ENCODE measurements around the gene HBZ.

Gene HBZ

DNA sequence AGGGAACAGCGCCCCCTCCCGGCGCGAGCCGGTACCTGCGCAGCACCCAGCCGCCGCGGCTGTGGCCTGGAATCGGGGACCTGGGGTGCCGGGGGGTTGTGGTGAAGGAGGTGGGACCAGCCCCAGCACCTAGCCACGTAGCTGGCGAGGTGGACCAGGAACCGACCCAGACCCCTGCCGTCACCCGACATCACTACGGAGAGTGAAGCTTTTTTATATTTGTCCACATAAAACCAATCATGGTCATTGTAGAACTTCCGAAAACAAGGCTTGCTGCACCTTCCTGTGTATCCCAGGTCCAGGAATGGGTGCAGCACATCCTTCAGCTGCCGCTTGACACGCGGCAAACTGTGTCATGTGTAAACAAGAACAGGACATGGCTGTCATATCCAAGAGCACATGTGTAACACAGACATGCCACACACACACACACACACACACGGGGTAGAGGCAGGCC, 29.1 kb downstream of the HBZ start:
- POLR2A ChIA-PET, result interaction anchor here (1.6 kb wide), 1 partner anchor 10 kb away, joined by 4 read pairs; no protein-coding TSS in a partner anchor
- CTCF ChIA-PET, result interaction anchor here (0.8 to 5.5 kb wide), 18 partner anchors 9 to 180 kb away, joined by 3 to 59 read pairs (median 4); no protein-coding TSS in a partner anchor
- Histone ChIP-seq H3K36me3 (ENCODE audit: control insufficient read depth in 4 of 4, insufficient read depth in 4 of 4, low read length in 3 of 4) (peaks cover 0 to 10% (median 0%) of the 10 kb centered on the region in 4 experiments), H3K4me1 (ENCODE audit: control extremely low read depth in 1 of 4, control insufficient read depth in 4 of 4, insufficient read depth in 4 of 4, low read length in 3 of 4) (peaks cover 0 to 20% (median 15%) of the 10 kb centered on the region in 4 experiments), H3K9me3 (ENCODE audit: control extremely low read depth in 1 of 5, control insufficient read depth in 4 of 5, insufficient read depth in 2 of 5, low read depth in 1 of 5, low read length in 4 of 5) (no peaks in the 10 kb centered on the region), H3K4me3 (ENCODE audit: control insufficient read depth in 1 of 7, extremely low read depth in 1 of 7, insufficient read depth in 4 of 7, low read depth in 2 of 7, low read length in 6 of 7) (peak overlapping the region in 1 of 7 experiments; percentile 63), H3K27me3 (replicated peaks in 2 of 5; ENCODE audit: control insufficient read depth in 4 of 5, insufficient read depth in 5 of 5, low read length in 4 of 5) (peaks cover 0 to 36% (median 11%) of the 10 kb centered on the region in 5 experiments), H3K27ac (ENCODE audit: insufficient read depth in 1 of 2, low read depth in 1 of 2, low read length in 2 of 2, poor library complexity in 1 of 2, severe bottlenecking in 2 of 2) (no peak overlapping the region)
- DNase-seq, result peak in 2 of 3 donors; percentile 35 to 45
- WGBS (ENCODE audit: insufficient coverage), result 8% methylated on average over 15 of the region's 22 CpGs

DNA sequence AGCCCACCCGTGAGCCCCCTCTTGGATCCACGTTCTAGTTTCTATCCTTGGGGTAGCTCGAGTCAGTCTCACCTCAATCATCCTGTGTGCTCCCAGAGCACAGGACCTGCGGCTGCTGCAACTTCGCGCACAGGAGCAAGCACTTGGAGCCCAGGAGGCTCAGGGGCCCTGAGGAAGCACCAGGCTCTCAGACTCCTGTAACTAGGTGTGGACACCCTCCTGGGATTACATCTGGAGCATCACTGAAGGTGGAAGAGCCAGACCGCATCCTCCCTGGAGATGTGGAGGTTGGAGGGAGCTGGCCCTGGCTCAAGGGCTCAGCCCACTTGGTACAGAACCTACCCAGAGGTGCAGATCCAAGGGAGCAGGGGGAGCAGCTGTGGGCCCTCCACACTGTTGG, 30.6 kb downstream of the HBZ start:
- ChIA-PET CTCF (interaction anchor here (0.6 to 5.5 kb wide), 9 partner anchors 15 to 248 kb away, joined by 3 to 59 read pairs (median 11); no protein-coding TSS in a partner anchor), POLR2A (interaction anchor here (1.6 kb wide), 1 partner anchor 9 kb away, joined by 4 read pairs; no protein-coding TSS in a partner anchor)
- no peak for DNase-seq
- H3K4me3 ChIP-seq (ENCODE audit: control insufficient read depth in 1 of 7, extremely low read depth in 1 of 7, insufficient read depth in 4 of 7, low read depth in 2 of 7, low read length in 6 of 7), result no peak overlapping the region
- H3K4me1 ChIP-seq (ENCODE audit: control extremely low read depth in 1 of 4, control insufficient read depth in 4 of 4, insufficient read depth in 4 of 4, low read length in 3 of 4), result peaks cover 0 to 18% (median 15%) of the 10 kb centered on the region in 4 experiments
- no peak overlapping the region for H3K27ac ChIP-seq (ENCODE audit: insufficient read depth in 1 of 2, low read depth in 1 of 2, low read length in 2 of 2, poor library complexity in 1 of 2, severe bottlenecking in 2 of 2)
- WGBS (ENCODE audit: insufficient coverage), result 93% methylated on average over 6 of the region's 7 CpGs
- no peaks in the 10 kb centered on the region for H3K9me3 ChIP-seq (ENCODE audit: control extremely low read depth in 1 of 5, control insufficient read depth in 4 of 5, insufficient read depth in 2 of 5, low read depth in 1 of 5, low read length in 4 of 5)
- peaks cover 3 to 13% (median 9%) of the 10 kb centered on the region in 4 experiments for H3K36me3 ChIP-seq (ENCODE audit: control insufficient read depth in 4 of 4, insufficient read depth in 4 of 4, low read length in 3 of 4)
- H3K27me3 ChIP-seq (replicated peaks in 2 of 5; ENCODE audit: control insufficient read depth in 4 of 5, insufficient read depth in 5 of 5, low read length in 4 of 5), result peaks cover 0 to 25% (median 5%) of the 10 kb centered on the region in 5 experiments

- POLR2A ChIA-PET, result no interaction called here
- CTCF ChIA-PET, result no interaction called here
- Histone ChIP-seq H3K4me1 (ENCODE audit: control extremely low read depth in 1 of 4, control insufficient read depth in 4 of 4, insufficient read depth in 4 of 4, low read length in 3 of 4) (peaks cover 0 to 14% (median 11%) of the 10 kb centered on the region in 4 experiments), H3K36me3 (ENCODE audit: control insufficient read depth in 4 of 4, insufficient read depth in 4 of 4, low read length in 3 of 4) (peaks cover 5 to 32% (median 25%) of the 10 kb centered on the region in 4 experiments), H3K27ac (ENCODE audit: insufficient read depth in 1 of 2, low read depth in 1 of 2, low read length in 2 of 2, poor library complexity in 1 of 2, severe bottlenecking in 2 of 2) (no peak overlapping the region), H3K27me3 (replicated peaks in 2 of 5; ENCODE audit: control insufficient read depth in 4 of 5, insufficient read depth in 5 of 5, low read length in 4 of 5) (peaks cover 0 to 6% (median 0%) of the 10 kb centered on the region in 5 experiments), H3K9me3 (ENCODE audit: control extremely low read depth in 1 of 5, control insufficient read depth in 4 of 5, insufficient read depth in 2 of 5, low read depth in 1 of 5, low read length in 4 of 5) (no peaks in the 10 kb centered on the region), H3K4me3 (ENCODE audit: control insufficient read depth in 1 of 7, extremely low read depth in 1 of 7, insufficient read depth in 4 of 7, low read depth in 2 of 7, low read length in 6 of 7) (no peak overlapping the region)
- 98% methylated on average over 9 of the region's 13 CpGs for whole genome bisulfite sequencing (ENCODE audit: insufficient coverage)
- DNase-seq, result no peak
Measured at GRCh38 chr16:185213-185612, 32.8 kb downstream of the HBZ start.

- ChIA-PET POLR2A (no interaction called here), CTCF (no interaction called here)
- H3K9me3 ChIP-seq (ENCODE audit: control extremely low read depth in 1 of 5, control insufficient read depth in 4 of 5, insufficient read depth in 2 of 5, low read depth in 1 of 5, low read length in 4 of 5), result no peaks in the 10 kb centered on the region
- WGBS (ENCODE audit: insufficient coverage), result 100% methylated on average over 3 of the region's 11 CpGs
- no peak overlapping the region for H3K27ac ChIP-seq (ENCODE audit: insufficient read depth in 1 of 2, low read depth in 1 of 2, low read length in 2 of 2, poor library complexity in 1 of 2, severe bottlenecking in 2 of 2)
- no peak overlapping the region for H3K4me3 ChIP-seq (ENCODE audit: control insufficient read depth in 1 of 7, extremely low read depth in 1 of 7, insufficient read depth in 4 of 7, low read depth in 2 of 7, low read length in 6 of 7)
- peaks cover 0 to 4% (median 0%) of the 10 kb centered on the region in 5 experiments for H3K27me3 ChIP-seq (replicated peaks in 2 of 5; ENCODE audit: control insufficient read depth in 4 of 5, insufficient read depth in 5 of 5, low read length in 4 of 5)
- DNase-seq, result no peak
- H3K36me3 ChIP-seq (ENCODE audit: control insufficient read depth in 4 of 4, insufficient read depth in 4 of 4, low read length in 3 of 4), result peaks cover 6 to 37% (median 28%) of the 10 kb centered on the region in 4 experiments
- H3K4me1 ChIP-seq (ENCODE audit: control extremely low read depth in 1 of 4, control insufficient read depth in 4 of 4, insufficient read depth in 4 of 4, low read length in 3 of 4), result peaks cover 0 to 9% (median 7%) of the 10 kb centered on the region in 4 experiments
Measured at GRCh38 chr16:185691-186090, 33.2 kb downstream of the HBZ start.

DNA sequence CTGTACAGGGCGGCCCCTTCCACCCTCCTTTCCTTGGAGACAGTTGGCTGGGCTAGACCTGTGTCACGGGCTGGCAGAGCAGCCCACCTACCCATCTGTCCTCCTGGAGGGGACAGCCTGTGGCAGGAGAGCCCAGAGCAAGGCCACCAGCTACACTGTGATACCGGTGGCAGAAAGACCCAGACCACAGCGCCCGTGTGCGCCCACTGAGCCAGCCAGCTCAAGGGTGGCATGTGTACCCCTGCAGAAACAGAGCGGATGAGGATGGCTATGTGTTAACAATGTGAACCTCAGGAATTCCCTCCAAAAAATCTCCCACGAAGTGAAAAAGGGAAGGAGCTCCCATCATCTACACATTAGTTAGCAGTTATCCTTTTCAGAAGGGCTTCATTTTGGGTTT, 34.9 kb downstream of the HBZ start:
- H3K27ac ChIP-seq (ENCODE audit: insufficient read depth in 1 of 2, low read depth in 1 of 2, low read length in 2 of 2, poor library complexity in 1 of 2, severe bottlenecking in 2 of 2), result no peak overlapping the region
- H3K9me3 ChIP-seq (ENCODE audit: control extremely low read depth in 1 of 5, control insufficient read depth in 4 of 5, insufficient read depth in 2 of 5, low read depth in 1 of 5, low read length in 4 of 5), result no peaks in the 10 kb centered on the region
- 100% methylated on average over 7 of the region's 8 CpGs for WGBS (ENCODE audit: insufficient coverage)
- CTCF ChIA-PET, result interaction anchor here (0.9 to 2.8 kb wide), 6 partner anchors 17 to 90 kb away, joined by 3 to 14 read pairs (median 4); no protein-coding TSS in a partner anchor
- POLR2A ChIA-PET, result no interaction called here
- H3K36me3 ChIP-seq (ENCODE audit: control insufficient read depth in 4 of 4, insufficient read depth in 4 of 4, low read length in 3 of 4), result peaks cover 8 to 53% (median 39%) of the 10 kb centered on the region in 4 experiments
- DNase-seq, result no peak
- H3K27me3 ChIP-seq (replicated peaks in 2 of 5; ENCODE audit: control insufficient read depth in 4 of 5, insufficient read depth in 5 of 5, low read length in 4 of 5), result no peaks in the 10 kb centered on the region
- peaks cover 0 to 10% (median 7%) of the 10 kb centered on the region in 4 experiments for H3K4me1 ChIP-seq (ENCODE audit: control extremely low read depth in 1 of 4, control insufficient read depth in 4 of 4, insufficient read depth in 4 of 4, low read length in 3 of 4)
- no peak overlapping the region for H3K4me3 ChIP-seq (ENCODE audit: control insufficient read depth in 1 of 7, extremely low read depth in 1 of 7, insufficient read depth in 4 of 7, low read depth in 2 of 7, low read length in 6 of 7)

- WGBS (ENCODE audit: insufficient coverage), result 47% methylated on average over 5 of the region's 8 CpGs
- Histone ChIP-seq H3K27ac (ENCODE audit: insufficient read depth in 1 of 2, low read depth in 1 of 2, low read length in 2 of 2, poor library complexity in 1 of 2, severe bottlenecking in 2 of 2) (no peak overlapping the region), H3K4me1 (ENCODE audit: control extremely low read depth in 1 of 4, control insufficient read depth in 4 of 4, insufficient read depth in 4 of 4, low read length in 3 of 4) (peaks cover 0 to 10% (median 7%) of the 10 kb centered on the region in 4 experiments), H3K36me3 (ENCODE audit: control insufficient read depth in 4 of 4, insufficient read depth in 4 of 4, low read length in 3 of 4) (peaks cover 10 to 64% (median 46%) of the 10 kb centered on the region in 4 experiments), H3K27me3 (replicated peaks in 2 of 5; ENCODE audit: control insufficient read depth in 4 of 5, insufficient read depth in 5 of 5, low read length in 4 of 5) (no peaks in the 10 kb centered on the region), H3K9me3 (ENCODE audit: control extremely low read depth in 1 of 5, control insufficient read depth in 4 of 5, insufficient read depth in 2 of 5, low read depth in 1 of 5, low read length in 4 of 5) (no peaks in the 10 kb centered on the region), H3K4me3 (ENCODE audit: control insufficient read depth in 1 of 7, extremely low read depth in 1 of 7, insufficient read depth in 4 of 7, low read depth in 2 of 7, low read length in 6 of 7) (no peak overlapping the region)
- DNase-seq, result peak; percentile 22 to 50 (median 33)
- ChIA-PET CTCF (interaction anchor here (1.0 to 2.8 kb wide), 4 partner anchors 20 to 133 kb away, joined by 3 to 14 read pairs (median 3); no protein-coding TSS in a partner anchor), POLR2A (no interaction called here)
Measured at GRCh38 chr16:188674-189073, 36.2 kb downstream of the HBZ start.

GRCh38 chr16:189604-190186, 37.3 kb downstream of the HBZ start:
- DNase-seq, result no peak
- no peaks in the 10 kb centered on the region for H3K27me3 ChIP-seq (replicated peaks in 2 of 5; ENCODE audit: control insufficient read depth in 4 of 5, insufficient read depth in 5 of 5, low read length in 4 of 5)
- CTCF ChIA-PET, result interaction anchor here (2.8 kb wide), 1 partner anchor 83 kb away, joined by 14 read pairs; no protein-coding TSS in a partner anchor
- H3K4me1 ChIP-seq (ENCODE audit: control extremely low read depth in 1 of 4, control insufficient read depth in 4 of 4, insufficient read depth in 4 of 4, low read length in 3 of 4), result peaks cover 0 to 10% (median 7%) of the 10 kb centered on the region in 4 experiments
- H3K9me3 ChIP-seq (ENCODE audit: control extremely low read depth in 1 of 5, control insufficient read depth in 4 of 5, insufficient read depth in 2 of 5, low read depth in 1 of 5, low read length in 4 of 5), result no peaks in the 10 kb centered on the region
- POLR2A ChIA-PET, result no interaction called here
- H3K27ac ChIP-seq (ENCODE audit: insufficient read depth in 1 of 2, low read depth in 1 of 2, low read length in 2 of 2, poor library complexity in 1 of 2, severe bottlenecking in 2 of 2), result no peak overlapping the region
- peaks cover 12 to 72% (median 54%) of the 10 kb centered on the region in 4 experiments for H3K36me3 ChIP-seq (ENCODE audit: control insufficient read depth in 4 of 4, insufficient read depth in 4 of 4, low read length in 3 of 4)
- H3K4me3 ChIP-seq (ENCODE audit: control insufficient read depth in 1 of 7, extremely low read depth in 1 of 7, insufficient read depth in 4 of 7, low read depth in 2 of 7, low read length in 6 of 7), result no peak overlapping the region
- 99% methylated on average over 32 of the region's 34 CpGs for WGBS (ENCODE audit: insufficient coverage)
